ENCODE measurements around the gene HSCB.
A peak's percentile ranks its signal among the peaks of the same experiment; 100 is the strongest.
"Not testable (repeated sequence)": the region's sequence is repeated elsewhere in the genome, so short reads cannot be mapped to it uniquely, and the experiment has no call there.

Gene HSCB

DNA sequence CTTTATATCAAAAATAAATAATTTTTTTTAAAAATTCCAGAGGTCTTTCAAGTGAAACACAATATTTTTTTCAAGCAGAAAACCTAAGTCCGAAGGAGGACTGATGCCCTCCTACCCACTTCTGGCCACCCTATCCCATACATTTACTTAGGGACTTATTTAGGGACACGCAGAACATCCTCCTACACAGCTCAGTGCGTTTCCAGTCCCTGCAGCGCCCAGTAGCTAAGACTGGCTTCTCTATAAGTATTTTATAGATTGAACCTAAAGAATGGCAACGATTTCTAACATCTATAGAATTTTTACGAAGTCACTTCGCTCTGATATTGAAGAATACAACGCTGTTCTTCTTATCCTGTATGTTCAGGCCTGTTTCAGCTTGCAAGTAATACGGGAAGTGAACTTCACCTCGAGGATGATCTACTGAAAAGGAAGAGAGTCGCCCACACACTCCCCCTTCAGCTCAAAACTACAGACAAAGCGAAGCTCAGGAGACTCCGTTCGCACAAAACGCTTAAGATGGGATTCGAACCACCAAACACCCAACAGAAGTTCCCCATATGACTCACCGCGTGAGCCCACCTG lies 547 bp upstream of the HSCB start:
- DNase-seq, result no peak

DNA sequence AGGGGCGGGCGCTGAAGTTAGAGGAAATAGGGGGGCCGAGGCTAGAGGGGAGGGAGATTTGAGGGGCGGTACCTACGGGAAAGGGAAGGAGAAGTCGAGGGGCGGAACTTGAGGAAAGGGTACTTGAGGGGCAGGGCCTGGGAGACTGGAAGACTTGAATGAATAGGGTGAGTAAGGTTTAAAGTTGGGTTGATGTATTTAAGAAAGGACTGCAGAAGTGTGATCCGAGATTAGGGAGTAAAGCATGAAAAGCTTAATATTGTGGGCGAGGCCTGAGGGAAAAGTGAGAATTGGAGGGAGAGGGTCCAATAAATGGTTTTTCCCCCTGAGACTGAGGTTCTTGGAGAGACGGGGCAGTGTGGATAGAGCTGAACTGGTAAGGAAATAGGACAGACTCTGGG lies 723 bp downstream of the HSCB start:
- no peak for DNase-seq

DNA sequence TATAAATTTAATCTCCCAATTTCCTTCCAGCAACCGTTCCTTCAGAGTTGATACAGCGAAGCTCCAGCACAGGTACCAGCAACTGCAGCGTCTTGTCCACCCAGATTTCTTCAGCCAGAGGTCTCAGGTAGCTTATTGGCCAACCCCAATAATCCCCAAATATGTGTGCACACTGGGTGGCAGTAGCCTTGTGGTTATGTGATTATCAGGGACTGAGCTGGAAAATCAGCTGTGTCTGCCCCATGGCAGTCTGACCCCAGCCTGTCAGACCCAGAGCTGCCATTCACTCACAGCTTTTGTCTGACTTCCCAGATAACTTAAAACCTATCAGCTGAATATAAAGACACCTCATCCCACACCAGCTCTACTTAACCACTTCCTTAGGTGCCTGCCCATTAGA lies 2.0 kb downstream of the HSCB start:
- no peak for DNase-seq

DNA sequence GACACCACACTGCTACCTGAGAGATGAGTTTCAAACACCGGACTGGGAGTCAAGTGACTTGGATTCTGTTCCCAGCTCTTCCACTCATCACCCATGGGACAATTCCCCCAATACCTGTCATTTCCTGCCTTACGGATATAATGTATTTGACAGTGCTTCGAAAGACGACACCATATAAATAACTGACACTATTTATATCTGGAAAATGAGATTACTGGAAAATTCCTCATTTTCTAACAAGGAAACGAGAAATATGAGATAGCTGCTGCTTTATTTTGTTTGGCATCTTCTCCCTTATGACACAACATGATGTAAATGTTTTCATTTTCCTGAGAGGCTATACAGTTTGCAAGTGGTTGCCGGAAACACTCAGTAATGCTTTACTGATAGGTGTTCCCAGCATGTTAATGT lies 8.6 kb downstream of the HSCB start:
- DNase-seq, result no peak

DNA sequence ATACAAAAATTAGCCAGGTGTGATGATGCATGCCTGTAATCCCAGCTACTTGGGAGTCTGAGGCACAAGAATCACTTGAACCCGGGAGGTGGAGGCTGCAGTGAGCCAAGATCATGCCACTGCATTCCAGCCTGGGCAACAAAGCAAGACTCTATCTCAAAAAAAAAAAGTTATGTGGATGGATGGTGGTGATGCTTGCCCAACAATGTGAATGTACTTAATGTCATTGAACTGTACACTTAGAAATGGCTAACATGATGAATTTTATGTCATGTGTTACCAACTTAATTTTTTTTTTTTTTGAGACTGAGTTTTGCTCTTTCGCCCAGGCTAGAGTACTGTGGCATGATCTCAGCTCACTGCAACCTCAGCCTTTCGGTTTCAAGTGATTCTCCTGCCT lies 12.7 kb downstream of the HSCB start:
- not testable (repeated sequence) for DNase-seq

DNA sequence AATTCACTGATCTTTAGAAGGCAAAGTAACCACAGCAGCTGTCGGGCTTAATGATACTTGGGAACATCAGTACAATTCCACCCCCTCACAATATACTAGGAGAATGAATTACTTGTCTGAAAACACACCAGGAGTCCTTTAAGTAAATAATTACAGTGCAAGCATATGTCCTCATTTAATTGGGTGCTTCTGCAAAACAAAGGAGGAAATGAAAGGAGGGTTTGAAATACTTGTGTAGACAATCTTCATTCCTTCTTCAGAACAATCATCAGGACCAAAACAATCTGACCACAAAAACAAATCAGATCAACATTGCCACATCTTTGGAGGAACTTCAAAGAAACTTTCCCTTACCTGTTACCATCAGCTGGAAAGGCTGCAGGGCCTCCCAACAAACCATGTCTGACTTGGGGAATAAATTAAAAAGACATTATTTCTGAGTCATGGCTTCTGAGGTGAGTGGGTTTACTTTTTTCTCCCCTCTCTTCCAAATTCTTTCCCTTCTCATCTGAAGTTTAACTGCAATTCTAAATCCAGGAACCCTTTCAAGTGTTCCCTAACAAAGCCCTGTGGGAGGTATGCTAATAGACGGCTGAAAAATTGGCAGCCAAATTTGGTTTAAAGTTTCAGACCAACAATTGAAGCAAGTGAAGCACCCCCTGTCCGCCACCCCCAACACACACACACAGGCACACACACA lies 18.2 kb downstream of the HSCB start:
- DNase-seq, result no peak

DNA sequence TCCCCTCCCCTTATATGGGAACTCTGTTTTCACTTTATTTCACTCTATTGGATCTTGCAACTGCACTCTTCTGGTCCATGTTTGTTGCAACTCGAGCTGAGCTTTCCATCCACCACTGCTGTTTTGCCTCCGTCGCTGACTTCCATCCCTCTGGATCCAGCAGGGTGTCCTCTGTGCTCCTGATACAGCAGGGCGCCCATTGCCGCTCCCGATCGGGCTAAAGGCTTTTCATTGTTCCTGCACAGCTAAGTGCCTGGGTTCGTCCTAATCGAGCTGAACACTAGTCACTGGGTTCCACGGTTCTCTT lies 19.6 kb downstream of the HSCB start:
- no peak for DNase-seq

DNA sequence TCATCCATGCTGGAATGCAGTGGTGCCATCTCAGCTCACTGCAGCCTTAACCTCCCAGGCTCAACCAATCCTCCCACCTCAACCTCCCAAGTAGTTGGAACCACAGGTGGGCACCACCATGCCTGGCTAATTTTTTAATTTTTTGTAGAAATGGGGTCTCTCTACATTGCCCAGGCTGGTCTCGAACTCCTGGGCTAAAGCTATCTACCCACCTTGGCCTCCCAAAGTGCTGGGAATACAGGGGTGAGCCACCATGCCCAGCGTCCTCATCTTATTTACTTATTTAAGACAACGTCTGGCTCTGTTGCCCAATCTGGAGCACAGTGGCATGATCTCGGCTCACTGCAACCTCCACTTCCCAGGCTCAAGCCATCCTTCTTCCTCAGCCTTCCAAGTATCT lies 20.2 kb downstream of the HSCB start:
- not testable (repeated sequence) for DNase-seq

DNA sequence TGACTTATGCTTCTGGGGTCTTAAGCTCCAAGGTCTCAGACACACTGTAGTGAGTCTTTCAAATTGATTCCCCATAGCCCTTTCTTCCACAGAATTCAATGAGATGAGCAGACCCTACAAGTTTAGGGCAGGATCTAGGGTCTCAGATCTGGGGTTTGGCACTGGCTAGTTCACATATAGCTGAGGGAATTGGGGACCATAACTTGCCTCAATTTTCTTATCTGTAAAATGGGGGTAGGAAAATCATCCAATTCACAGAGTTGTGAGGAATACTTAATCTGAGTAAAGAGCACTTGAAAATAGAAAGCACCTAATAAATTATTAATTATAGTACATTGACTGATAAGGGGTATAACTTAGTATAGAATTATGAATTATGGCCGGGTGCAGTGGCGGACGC lies 24.8 kb downstream of the HSCB start:
- DNase-seq, result no peak

DNA sequence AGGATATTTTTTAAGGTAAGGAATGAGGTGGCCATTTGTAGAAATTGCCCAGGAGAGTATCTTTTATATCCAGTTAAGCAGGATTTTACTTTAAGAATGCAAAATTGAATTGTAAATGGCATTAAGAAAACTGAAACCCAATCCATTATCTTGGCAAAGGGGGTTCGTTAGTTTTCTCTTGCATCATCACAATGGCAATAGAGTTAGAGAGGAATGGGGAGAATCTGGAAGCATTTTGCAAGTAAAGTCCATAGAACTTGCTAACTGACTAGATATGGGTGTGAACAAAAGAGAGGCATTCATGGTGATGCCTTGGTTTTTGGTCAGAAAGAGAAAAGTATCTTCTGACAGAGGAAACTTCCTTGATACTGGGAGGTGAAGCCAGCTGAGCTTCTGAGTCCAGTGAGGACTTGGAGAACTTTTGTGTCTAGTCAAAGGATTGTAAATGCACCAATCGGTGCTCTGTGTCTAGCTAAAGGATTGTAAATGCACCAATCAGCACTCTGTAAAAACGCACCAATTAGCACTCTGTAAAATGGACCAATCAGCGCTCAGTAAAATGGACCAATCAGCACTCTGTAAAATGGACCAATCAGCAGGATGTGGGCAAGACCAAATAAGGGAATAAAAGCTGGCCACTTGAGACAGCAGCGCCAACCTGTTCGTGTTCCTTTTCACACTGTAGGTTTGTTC lies 27.0 kb downstream of the HSCB start:
- no peak for DNase-seq

DNA sequence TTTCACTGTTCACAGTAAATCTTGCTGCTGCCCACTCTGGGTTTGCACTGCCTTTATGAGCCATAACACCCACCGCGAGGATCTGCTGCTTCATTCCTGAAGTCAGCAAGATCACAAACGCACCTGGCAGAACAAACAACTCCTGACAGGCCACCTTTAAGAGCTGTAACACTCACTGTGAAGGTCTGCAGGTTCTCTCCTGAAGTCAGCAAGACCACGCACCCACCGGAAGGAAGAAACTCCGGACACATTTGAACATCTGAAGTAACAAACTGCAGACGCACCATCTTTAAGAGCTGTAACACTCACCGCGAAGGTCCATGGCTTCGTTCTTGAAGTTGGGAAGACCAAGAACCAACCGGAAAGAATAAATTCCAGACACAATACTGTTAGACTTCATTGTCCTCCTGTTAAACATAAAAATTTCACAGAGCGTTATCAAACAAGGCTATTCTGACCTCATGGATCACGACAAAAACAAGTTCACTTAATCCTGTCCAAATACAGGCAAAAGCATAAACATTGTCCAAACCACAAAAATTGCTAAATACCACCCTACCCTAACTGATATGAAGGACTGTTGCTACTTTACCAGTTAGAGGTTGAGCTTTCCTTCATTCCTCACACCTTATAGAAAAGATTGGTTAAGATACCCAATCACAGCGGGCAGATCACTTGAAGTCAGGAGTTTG lies 27.7 kb downstream of the HSCB start:
- no peak for DNase-seq

DNA sequence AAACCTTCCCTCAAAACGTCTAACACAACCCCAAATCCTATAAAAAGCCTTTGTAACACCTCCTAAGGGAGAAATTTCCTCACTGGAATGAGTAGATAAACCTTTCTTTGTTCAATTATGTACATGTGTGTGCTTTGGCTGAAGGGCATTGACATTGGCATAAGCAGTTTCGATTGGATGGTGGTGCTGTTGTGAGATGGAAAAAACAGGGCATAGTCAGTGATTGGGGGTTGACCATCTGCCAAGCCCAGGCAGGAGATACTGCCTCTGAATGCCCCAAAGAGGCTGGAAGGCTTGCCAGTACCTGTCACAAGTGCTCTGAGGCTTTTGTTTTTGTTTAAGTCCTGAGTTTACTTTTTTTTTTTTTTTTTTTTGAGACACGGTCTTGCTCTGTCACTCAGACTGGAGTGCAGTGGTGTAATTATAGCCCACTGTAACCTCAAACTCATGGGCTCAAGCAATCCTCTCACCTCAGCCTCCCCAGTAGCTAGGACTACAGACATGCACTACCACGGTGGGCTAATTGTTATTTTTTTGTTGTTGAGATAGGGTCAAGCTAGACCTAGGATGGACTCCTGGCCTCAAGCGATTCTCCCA lies 29.5 kb downstream of the HSCB start:
- no peak for DNase-seq

DNA sequence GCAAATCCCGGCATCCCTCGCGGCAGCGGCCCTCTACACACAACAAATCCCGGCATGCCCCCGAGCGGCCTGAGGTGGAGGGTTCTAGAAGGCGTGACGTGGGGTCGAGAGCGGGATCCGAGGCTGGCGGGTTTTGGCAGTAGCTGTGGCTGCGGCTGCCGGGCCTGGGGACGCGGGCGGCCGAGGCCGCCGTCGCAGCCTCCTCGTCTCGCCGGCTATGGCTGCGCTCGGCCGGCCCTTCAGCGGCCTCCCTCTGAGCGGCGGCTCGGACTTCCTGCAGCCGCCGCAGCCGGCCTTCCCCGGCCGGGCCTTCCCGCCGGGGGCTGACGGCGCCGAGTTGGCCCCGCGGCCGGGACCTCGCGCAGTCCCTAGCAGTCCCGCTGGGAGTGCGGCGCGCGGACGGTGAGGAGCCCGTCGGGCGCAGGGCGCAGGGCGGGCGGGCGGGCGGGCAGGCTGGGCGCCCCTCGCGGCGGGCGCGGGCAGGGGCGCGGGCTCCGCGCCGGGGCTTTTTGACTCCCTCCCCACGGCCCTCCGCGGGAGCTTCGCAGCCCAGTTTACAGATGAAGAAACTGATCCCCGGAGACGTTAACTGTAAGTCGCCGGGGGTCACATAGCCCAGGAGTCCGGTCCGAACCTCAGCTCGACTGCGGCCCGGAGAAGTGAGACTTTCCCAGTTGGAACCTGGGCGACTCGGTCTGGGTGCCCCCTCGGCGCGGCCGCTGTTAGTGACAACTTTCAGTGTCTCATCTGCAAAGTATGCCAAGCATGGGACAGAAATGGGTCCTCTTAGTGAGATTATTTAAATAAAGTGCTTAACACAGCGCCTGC lies 31.0 kb downstream of the HSCB start, which contains the start of gene CCDC117:
Gene CCDC117 (plus strand): TSS at position 63 of the 828 bp plus-strand sequence. CDS start 155 bp downstream, at position 218.
- DNase-seq, result peak; percentile 51

DNA sequence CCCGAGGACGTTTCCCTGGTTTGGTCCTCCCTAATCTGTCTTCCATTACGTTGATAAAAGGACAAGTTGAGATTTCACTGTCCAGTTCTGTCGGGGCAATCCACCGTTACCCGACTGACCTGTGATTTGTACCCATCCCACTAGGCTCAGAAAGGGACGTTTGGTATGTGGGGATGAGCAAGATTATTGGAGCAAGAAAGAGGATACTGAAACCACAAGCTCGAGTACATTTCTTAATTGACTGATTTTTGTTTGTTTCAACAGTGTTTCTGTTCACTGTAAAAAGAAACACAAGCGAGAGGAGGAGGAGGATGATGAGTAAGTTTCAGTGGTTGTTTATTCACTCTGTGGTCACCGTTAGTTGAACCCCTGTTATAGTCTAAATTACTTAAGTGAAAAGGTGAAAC lies 31.6 kb downstream of the HSCB start:
- DNase-seq, result no peak

DNA sequence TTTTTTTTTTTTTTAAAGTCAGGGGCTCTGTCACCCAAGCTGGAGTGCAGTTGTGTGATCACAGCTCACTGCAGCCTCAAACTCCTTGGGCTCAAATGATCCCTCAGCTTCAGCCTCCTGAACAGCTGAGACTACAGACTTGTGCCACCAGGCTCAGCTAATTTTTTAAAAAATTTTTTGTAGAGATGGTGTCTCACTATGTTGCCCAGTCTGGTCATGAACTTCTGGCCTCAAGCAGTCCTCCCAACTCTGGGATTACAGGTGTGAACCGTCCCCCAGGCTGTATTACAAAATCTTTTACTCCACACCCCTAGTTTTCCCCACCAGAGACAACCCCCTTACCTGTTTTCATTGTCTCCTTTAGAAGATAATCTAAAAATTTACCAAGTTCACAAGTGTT lies 32.5 kb downstream of the HSCB start:
- DNase-seq, result no peak

DNA sequence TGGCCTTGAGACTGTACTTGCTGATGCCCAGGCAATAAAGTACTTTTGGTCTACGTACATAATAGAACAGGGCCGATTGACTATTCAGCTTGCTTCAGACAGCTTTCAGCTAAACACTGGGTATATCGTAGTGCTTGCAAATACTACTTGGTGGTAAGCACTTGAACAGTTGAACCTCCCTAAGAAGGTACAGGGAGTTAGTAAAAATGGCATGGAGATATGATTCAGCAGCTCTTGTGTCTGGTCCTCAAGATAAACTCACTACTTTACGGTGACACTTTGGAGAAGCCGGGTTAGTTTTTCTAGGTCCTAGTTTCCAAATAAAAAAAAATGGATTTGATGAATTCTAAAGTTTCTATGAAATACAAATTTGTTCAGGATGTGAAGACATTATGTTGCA lies 38.0 kb downstream of the HSCB start:
- DNase-seq, result no peak

DNA sequence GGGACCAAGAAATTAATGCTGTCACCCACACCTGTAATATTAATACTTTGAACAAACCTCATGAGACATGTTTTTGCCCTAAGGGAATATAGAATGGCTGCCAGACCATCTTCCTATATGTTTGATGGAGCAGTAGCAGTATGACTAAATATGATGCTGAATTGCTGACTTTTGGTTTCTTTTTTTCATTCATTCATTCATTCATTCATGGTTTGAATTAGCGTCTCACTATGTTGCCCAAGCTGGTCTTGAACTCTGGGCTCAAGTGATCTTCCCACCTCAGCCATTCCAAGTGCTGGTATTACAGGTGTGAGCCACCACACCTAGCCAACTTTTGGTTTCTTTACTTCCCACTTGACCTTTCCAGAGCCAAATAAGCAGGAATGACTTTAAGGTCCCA lies 38.5 kb downstream of the HSCB start:
- DNase-seq, result no peak

DNA sequence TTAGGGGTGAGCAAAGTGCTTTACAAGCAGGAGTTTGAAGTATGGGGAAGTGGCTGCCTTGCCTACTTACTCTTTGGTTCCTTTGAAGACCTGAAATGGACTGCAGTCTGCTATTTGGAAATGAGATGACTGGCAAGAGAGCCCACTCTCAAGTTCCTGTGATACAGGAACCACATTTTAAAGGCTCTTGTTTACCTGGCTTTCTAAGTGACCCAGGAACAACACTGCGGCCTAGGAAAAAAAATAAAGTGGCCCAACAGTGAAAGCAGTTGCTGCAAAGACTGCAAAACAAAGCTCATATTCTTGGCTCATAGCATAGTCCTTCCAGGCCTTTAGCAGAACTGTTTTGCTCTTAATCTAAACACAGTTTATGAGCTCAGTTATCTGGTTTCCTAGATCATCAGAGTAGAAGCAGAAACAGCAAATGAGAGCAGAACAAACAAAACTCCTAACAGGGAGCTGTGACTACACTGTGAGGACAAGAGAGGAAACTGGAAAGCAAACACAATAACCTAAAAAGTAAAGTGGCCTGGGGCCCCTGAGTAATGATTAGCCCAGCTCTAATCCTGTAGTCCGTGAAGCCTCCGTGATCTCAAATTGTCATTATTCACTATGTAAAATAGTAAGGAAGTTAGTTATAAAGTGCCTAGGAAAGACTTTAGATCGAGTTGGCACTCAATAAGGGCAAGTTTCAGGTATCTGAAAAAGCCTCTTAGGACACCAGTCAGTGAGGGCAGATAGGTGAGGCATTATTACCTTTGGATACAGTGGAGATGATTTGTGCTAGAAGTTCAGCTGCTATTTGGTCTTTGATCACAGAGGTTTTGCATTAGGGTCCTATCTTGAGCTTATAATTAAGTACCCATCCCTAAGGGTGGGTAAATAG lies 42.2 kb downstream of the HSCB start:
- no peak for DNase-seq

DNA sequence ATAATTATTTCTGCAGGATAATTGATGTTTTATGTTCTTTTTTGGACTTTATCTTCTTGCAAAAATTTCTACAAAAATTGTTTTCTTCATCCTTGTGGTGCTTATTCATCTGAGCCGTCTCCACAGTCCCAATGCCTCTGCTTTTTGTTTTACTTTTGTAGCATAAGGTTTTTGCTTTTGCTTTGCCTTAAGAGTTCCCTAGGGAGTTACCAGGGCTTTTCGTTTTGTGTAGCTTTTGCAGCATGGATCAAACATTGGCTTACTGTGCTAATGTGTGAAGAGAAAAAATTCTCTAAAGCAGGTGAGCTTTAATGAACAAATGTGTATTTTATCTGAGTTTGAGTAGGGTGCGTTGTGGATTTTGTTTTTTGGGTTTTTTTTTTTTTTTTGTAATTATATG lies 46.8 kb downstream of the HSCB start:
- DNase-seq, result no peak

DNA sequence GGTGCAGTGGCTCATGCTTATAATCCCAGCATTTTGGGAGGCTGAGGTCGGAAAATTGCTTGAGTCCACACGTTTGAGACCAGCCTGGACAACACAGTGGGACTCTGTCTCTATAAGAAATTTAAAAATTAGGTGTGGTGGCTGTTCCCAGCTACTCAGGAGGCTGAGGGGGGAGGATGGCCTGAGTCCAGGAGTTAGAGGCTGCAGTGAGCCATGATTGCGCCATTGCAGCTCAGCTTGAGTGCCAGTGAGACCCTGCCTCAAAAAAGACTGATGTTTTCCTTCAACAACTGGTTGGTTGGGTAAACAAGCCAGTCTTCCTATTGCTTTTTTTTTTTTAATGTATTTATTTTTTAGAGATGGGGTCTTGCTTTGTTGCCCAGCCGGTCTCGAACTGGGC lies 49.3 kb downstream of the HSCB start:
- no peak for DNase-seq

DNA sequence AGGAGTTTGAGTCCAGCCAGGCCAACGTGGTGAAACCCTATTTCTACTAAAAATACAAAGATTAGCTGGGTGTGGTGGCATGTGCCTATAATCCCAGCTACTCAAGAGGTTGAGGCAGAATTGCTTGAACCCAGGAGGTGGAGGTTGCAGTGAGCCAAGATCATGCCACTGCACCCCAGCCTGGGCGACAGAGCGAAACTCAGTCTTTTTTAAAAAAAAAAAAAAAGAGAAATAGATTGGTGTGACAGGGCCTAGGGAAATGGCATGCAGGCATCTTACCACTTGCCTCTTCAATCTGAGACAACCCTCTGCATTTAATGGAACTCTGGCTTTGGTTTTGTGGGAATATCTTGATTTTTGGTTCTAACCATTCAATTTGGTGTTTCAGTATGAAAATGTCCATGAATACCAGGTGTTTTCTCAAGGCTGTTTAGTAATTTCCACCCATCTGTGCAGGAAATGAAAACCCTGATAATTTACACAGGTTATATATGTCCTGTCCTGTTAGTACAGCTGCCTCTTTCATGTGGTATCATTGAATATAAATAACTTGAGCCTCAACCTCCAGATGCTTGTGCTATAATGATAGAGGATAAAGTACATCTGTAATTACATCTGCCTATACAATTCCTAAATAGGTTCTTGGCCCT lies 50.1 kb downstream of the HSCB start:
- DNase-seq, result no peak

Measured in SIG-M5 (cell line).